ENCODE data around the gene LGR4.

Gene LGR4

DNA sequence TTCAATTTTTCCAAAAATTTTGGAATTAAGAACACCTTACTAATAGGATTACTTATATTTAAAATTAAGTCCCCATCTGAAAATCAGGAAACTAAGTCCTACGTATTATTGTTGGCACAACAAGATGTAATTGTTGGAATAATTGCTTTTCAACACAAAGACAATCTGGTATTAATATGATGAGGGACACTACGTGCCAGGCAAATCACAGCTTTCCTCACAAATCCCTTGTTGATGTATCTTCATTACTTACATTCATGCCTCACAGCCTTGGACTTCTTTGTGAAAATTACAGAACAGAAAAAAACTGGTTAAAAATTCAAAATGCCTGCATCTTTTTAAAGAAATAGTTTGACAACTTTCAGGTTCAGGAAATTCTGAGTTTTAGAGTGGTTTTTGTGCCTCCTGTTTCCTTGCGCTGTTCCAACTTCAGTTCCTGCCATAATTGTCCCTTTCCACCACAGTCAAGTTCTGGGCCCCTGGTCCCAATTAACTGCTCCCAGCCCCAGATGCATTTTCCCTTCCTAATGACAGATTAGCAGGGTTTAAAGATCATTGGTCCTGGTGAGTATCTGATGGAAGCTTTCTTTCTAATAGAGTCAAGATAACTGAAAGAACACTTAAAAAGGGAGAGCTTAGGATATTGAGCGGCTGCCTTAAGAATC is 86.3 kb downstream of the LGR4 start:
- FAIRE-seq (no peak), DNase-seq (ENCODE audit: extremely low spot score, insufficient read length, low read depth) (no peak)

GRCh38 chr11:27385245-27385644 is 87.3 kb downstream of the LGR4 start:
- FAIRE-seq (no peak), DNase-seq (ENCODE audit: extremely low spot score, insufficient read length, low read depth) (no peak)

DNA sequence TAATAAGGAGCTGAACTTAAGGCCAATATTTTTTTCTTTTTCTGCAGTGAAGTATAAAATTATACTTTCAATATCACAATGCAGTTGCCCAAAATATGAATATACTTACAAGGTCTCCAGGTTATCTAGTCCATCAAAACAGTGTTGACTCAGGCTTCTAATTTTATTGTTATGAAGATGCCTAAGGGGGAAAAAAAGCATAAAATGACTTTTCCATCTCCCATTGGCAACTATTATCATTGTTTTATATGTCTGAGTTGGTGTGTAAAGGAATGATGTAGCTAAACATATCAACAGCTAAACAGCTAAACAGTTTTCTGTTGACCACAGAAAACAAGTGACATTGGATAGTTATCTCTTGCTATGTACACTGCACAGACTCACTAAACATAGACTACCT is 88.4 kb downstream of the LGR4 start:
- DNase-seq (ENCODE audit: extremely low spot score, insufficient read length, low read depth) (no peak), FAIRE-seq (no peak)

DNA sequence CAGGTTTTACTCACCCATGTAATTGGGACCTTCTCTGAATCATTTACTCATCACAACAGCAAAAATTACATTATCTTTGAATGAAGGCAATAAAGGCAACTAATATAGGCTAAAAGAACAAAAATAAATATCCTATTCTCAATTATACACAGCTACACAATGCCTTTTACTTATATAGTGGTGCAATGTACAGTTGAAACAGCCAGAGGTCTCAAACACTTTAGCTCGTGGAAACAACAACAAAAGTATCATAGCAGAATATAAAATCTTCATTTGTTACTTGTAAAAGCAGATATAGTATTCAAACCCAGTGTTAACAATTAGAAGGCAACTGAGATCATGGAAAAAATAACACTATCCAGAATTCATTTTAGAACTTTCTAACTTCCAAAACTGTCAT is 88.9 kb downstream of the LGR4 start:
- DNase-seq (ENCODE audit: extremely low spot score, insufficient read length, low read depth) (no peak), FAIRE-seq (no peak)

DNA sequence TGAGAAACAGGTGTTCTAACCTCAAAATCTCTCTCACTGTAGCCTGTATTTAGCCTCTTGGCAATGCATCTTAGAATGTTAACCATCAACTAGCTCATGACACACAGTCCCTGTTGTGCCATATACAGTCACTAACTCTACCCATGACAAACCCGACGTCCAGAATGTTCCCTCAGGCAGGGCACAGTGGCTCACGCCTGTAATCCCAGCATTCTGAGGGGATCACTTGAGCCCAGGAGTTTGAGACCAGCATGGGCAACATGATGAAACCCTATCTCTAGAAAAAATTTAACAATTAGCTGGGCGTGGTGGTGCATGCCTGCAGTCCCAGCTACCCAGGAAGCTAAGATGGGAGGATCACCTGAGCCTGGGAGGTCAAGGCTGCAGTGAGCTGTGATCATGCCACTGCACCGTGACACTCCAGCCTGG is 91.3 kb downstream of the LGR4 start:
- DNase-seq (ENCODE audit: extremely low spot score, insufficient read length, low read depth) (no peak), FAIRE-seq (peak; percentile 35)

GRCh38 chr11:27380771-27381170 is 91.8 kb downstream of the LGR4 start:
- FAIRE-seq (no peak), DNase-seq (ENCODE audit: extremely low spot score, insufficient read length, low read depth) (no peak)

- FAIRE-seq (no peak), DNase-seq (ENCODE audit: extremely low spot score, insufficient read length, low read depth) (no peak)
Measured at GRCh38 chr11:27379449-27379848, 93.1 kb downstream of the LGR4 start.

- DNase-seq (ENCODE audit: extremely low spot score, insufficient read length, low read depth): no peak
- no peak for FAIRE-seq
Measured at GRCh38 chr11:27375370-27375769, 97.2 kb downstream of the LGR4 start.

GRCh38 chr11:27373856-27374602 is 98.6 kb downstream of the LGR4 start:
- FAIRE-seq: no peak
- DNase-seq (ENCODE audit: extremely low spot score, insufficient read length, low read depth): no peak

GRCh38 chr11:27373392-27373791 is 99.2 kb downstream of the LGR4 start:
- no peak for FAIRE-seq
- DNase-seq (ENCODE audit: extremely low spot score, insufficient read length, low read depth): no peak

- DNase-seq (ENCODE audit: extremely low spot score, insufficient read length, low read depth) (no peak), FAIRE-seq (no peak)
Measured at GRCh38 chr11:27372164-27372563, 100.4 kb downstream of the LGR4 start.

DNA sequence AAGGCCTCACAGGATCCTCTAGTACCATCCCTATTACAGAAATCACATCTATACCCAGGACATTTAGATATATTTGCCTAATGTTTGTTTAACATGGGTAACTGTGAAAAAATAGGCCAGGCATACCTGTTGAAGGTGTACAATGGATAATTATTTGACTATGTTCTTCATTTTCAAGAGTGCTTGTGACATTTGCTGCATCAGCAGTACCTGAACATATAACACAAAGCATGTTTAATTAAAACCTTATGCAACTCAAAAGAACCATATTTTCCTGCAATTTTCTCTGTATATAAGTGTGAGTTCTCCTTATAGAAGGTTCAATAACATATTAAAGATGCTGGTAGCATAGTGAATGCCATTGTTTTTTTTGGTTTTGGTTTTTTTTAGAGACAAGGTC is 101.1 kb downstream of the LGR4 start:
- no peak for DNase-seq (ENCODE audit: extremely low spot score, insufficient read length, low read depth)
- FAIRE-seq: no peak

DNA sequence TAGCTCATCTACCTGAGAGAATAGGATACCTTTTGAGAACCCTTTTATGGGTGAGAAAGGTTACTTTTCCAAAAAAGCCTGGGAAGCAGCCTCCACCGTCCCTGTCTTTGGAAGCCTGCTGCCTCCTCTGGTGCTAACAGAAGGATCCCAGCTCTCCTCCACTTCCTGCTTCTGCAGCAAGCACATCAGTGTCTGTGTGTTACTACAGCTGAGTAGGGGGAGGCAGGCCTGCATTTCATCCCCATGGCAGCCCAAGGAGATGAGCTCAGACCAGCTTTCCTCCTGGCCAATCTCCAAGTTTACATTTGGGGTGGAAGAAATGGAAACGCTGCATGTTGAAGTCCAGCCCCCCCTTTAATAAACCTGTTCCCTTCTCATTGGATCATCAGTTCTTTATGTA is 102.2 kb downstream of the LGR4 start:
- DNase-seq (ENCODE audit: extremely low spot score, insufficient read length, low read depth) (no peak), FAIRE-seq (no peak)

- no peak for DNase-seq (ENCODE audit: extremely low spot score, insufficient read length, low read depth)
- no peak for FAIRE-seq
Measured at GRCh38 chr11:27367881-27368280, 104.7 kb downstream of the LGR4 start.

- no peak for FAIRE-seq
- DNase-seq (ENCODE audit: extremely low spot score, insufficient read length, low read depth): no peak
Measured at GRCh38 chr11:27363576-27364117, 108.9 kb downstream of the LGR4 start.

- DNase-seq (ENCODE audit: extremely low spot score, insufficient read length, low read depth) (peak; percentile 93), FAIRE-seq (peak; percentile 87)
Measured at GRCh38 chr11:27362749-27363575, 109.6 kb downstream of the LGR4 start, which contains the start of gene CCDC34. CCDC34 (minus strand) TSS chr11:27363215; CDS start chr11:27363194, 21 bp downstream.

- FAIRE-seq (no peak), DNase-seq (ENCODE audit: extremely low spot score, insufficient read length, low read depth) (no peak)
Measured at GRCh38 chr11:27361649-27362431, 110.8 kb downstream of the LGR4 start.

GRCh38 chr11:27358296-27358695 is 114.3 kb downstream of the LGR4 start:
- no peak for FAIRE-seq
- DNase-seq (ENCODE audit: extremely low spot score, insufficient read length, low read depth): no peak

DNA sequence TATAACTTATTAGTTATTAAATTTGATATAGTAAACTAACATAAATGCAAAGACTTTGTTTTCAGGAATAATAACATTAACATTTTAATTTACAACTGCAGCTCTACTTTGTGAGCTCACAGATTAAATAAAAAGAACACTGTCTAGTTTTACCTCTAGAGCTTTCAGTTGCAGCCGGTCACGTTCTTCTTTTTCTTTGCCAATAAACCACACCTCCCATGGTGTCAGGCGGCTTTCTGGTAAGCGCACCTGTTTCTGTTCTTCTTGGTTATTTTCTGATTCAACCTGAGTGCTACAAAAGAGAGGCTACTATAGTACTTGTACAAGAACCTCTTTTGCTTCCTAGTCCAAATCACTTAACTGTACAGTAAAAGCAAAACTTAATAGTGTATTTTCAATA is 115.3 kb downstream of the LGR4 start:
- FAIRE-seq: no peak
- DNase-seq (ENCODE audit: extremely low spot score, insufficient read length, low read depth): no peak

All from GM18507 (cell line).